GM18907 (cell line): Measurements from ENCODE around the gene RGS10.

Experiments used
- ATAC-seq: cut with Tn5 transposase; IDR thresholded peaks from one replicate; pipeline ENCODE4 v1.9.1; 2021; ENCODE audit warnings: mild to moderate bottlenecking, moderate library complexity; ENCODE audit not compliant: unreplicated experiment

RGS10 gene

DNA sequence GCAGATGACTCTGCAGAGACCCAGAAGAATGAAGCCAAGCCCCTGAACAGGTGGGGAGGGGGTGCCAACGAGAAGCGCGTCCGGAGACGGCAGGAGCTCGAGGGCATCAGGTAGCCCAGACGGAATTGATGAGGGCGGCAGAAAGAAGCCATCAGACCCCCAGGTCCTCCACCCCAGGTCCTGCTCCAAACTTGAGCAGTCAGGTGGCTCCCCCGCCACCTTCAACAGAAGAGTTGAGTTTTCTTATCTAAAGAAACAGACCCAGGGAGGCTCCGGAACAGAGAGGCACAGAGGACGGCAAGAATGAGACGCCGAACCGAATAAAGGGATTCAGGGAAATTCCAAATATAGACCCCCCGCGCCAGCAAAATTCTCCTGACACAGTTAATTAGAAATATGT lies 22.2 kb downstream of the RGS10 start:
- ATAC-seq: no peak

DNA sequence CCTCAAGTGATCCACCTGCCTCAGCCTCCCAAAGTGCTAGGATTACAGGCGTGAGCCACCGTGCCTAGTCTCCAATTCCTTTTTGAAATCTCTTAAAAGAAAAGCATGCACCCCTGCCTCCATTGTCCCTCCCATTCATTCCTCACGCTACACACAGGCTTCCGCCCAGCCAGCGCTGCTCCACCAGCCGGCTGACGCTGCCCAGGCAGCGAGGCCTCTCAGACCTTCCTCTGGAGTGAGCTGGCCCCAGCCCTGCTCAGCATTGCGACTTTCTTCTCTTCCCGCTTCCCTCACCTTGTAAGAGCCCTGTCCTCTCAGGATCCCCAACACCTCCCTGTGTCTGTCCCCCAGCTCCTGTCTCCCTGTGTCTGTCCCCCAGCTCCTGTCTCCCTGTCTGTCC lies 23.6 kb downstream of the RGS10 start:
- ATAC-seq: no peak

DNA sequence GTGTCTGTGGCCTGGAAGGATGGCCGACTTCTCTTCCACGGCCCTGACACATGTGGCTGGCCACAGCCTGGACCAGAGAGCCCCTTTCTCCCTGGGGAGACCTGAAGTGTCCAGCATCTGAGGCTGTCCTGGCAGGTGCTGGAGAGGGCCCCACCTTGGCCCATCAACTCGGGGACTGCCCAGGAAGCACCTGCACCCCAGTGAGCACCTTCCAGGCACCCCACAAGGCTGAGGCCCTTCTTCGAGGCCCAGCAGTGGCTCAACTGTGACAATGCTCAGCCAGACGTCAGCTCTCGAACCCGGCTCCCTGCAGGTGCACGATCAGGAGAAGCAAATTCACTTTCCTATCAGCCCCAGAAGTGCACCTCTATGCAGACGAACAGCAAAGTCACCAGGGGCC lies 24.3 kb downstream of the RGS10 start:
- ATAC-seq: peak; percentile 14

DNA sequence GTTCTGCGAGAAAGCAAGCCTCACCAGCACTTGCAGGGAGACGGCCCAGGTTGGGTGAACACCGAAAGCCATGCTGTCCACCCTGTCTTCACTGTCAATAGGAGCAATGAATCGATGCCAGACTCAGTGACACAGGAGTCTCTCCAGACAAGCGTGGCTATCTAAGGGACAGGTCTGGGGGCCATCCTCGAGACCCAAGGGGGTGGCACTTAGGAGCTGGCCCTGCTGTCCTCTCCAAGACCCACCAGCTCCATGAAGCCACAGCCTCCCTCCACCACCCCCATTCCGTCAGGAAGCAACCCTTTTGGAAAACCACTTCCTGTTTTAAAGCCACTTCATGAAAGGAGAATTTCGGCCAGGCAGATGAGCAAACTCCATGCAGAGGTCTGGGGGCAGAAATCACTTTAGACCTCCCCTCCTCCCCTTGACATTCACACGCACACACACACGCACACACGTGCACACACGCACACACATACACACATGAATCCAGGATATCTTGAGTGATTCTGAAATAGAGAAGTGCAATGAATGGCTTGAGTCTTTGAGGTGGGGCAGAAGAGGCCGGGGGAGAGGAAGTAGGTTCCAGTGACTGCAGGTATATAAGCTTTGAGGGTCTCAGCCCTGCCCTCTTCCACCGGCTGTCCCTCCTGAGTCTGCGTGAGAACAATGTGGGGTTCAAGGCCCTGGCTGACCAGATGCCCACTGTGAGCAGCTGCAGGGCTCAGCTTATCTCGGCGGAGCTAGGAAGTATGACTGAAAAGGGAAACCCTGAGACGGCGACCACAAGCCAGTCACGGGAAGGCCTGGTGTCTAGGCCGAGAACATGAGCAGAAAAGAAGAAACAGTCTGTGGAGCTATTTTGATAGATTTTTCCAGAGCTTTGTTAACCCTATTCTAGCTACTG lies 25.0 kb downstream of the RGS10 start:
- peak; percentile 61 for ATAC-seq

- ATAC-seq: peak; percentile 83
Measured at GRCh38 chr10:119516381-119517234, 25.9 kb downstream of the RGS10 start.

- no peak for ATAC-seq
Measured at GRCh38 chr10:119515511-119516045, 26.9 kb downstream of the RGS10 start.

- no peak for ATAC-seq
Measured at GRCh38 chr10:119514819-119515218, 27.7 kb downstream of the RGS10 start.

- no peak for ATAC-seq
Measured at GRCh38 chr10:119511828-119512515, 30.5 kb downstream of the RGS10 start.

DNA sequence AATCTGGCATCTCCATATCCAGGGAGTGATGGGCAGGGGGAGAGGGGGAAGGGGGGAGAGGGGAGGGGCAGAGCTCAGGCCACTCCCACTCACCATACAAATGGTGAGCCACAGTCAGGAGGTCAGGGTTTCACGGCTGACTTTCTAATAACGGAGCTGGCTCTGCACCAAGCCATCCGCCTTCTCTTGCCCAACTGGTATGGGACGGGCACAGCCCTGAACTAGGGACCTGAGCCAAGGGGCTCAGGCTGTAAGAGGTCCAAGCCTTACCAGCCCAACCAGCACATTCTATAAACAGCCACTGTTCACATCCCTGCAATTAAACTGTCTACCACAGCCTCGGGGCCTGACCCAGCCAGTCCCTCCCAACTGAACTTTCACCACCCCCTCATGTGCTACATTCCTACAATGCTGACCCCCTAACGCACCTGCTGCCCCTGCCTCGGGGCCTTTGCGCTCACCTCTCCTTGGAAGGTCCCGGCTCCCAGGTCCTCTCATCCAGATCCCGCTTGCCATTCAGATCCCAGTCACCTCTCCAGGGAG lies 32.5 kb downstream of the RGS10 start:
- no peak for ATAC-seq

GRCh38 chr10:119507115-119507514 lies 35.4 kb downstream of the RGS10 start:
- no peak for ATAC-seq

- no peak for ATAC-seq
Measured at GRCh38 chr10:119505588-119506315, 36.8 kb downstream of the RGS10 start.

DNA sequence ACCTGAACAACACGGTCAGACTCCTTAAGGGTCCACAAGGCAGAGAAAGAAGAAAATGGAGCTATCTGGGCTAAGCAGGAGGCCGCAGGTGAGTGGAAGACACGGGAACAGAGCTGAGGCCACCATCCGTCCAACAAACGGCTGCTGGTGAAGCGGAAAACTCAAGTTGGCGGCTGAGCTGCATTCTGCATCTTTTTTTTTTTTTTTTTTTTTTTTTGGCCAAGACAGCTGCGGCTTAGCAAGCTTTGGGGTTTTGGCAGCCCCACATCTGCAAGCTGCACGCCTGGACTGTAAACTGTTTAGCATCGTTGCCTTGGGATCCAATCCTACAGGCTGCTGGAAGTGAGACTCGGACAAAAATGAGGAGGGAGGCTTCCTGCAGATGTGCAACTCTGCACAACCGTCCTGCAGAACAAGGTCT lies 37.4 kb downstream of the RGS10 start:
- ATAC-seq: no peak

DNA sequence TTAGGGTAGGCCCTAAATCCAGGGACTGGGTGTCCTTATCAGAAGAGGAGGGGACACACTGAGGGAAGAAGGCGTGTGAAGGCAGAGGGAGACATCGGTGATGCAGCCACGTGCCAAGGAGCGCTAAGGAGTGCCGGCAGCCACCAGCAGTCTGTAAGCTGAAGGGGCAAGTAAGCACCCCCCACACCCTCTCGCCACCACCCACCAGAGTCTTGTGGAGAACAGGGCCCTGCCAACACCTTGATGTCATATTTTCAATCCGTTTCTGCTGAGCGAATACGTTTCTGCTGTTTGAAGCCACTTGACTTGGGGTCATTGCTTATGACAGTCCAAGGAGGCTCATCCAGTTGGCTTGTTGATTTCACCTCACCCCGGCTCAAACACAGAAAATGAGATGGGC lies 37.9 kb downstream of the RGS10 start:
- ATAC-seq: no peak

- ATAC-seq: no peak
Measured at GRCh38 chr10:119503821-119504220, 38.7 kb downstream of the RGS10 start.

- no peak for ATAC-seq
Measured at GRCh38 chr10:119502618-119503155, 39.8 kb downstream of the RGS10 start.

- ATAC-seq: no peak
Measured at GRCh38 chr10:119502209-119502608, 40.3 kb downstream of the RGS10 start.

DNA sequence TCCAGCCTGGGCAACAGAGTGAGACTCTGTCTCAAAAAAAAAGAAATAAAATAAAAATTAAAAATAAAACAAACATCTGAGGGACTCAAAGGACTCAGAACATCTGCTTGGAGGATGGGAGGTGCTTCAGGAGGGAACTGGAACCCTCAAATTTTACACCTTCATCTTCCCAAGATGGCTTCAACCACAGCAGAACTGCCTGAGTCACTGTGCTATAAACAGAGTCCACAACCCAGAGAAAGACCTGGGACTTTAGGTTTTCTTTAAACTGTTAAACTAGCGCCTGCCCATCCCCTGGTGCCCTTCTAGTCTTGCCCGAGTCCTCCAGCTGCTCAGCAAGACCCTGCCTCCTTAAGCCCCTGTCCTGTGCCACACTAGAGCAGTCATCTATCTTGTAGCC lies 40.8 kb downstream of the RGS10 start:
- no peak for ATAC-seq

- no peak for ATAC-seq
Measured at GRCh38 chr10:119500821-119501220, 41.7 kb downstream of the RGS10 start.

GRCh38 chr10:119500123-119500795 lies 42.3 kb downstream of the RGS10 start:
- ATAC-seq: no peak
